ENCODE measurements around the gene BCAS3.

BCAS3 gene

DNA sequence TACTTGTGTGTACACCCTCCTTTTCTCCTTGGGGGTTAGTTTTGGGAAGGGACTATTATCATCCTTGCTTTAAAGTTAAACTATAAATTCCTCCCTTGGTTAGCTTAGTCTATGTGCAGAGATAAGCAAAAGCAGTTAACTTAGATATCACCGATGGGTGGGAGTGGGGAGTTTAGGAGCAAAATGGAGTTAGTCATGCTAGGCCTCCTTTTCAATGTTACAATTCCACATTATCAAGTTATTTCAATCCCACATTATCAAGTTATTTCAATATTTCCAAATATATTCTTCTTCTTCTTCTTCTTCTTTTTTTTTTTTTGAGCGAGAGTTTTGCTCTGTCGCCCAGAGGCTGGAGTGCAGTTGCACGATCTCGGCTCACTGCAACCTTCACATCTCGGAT, 1.7 kb upstream of the BCAS3 start:
- no peak for DNase-seq

GRCh38 chr17:60676758-60677307, 818 bp upstream of the BCAS3 start:
- DNase-seq = no peak

- DNase-seq = peak in 1 of 4 experiments; percentile 3
Observed at GRCh38 chr17:60678118-60678444, 430 bp downstream of the BCAS3 start.

DNA sequence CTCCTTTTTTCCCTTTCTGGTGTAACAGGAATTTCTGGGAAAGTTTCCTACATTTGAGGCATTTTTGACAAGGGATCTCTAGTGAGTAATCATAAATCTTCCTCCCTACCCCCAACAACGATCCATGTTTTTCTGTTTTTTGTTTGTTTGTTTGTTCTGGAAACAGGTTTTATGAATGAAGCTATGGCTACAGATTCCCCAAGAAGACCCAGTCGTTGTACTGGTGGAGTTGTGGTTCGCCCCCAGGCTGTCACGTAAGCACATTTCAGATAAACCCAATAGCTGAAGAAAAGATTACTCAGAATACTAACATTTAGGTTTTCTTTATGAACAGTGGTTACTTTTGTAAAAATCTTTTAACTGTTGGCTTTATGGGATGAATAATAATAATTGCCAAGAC, 1.6 kb downstream of the BCAS3 start:
- DNase-seq = no peak

DNA sequence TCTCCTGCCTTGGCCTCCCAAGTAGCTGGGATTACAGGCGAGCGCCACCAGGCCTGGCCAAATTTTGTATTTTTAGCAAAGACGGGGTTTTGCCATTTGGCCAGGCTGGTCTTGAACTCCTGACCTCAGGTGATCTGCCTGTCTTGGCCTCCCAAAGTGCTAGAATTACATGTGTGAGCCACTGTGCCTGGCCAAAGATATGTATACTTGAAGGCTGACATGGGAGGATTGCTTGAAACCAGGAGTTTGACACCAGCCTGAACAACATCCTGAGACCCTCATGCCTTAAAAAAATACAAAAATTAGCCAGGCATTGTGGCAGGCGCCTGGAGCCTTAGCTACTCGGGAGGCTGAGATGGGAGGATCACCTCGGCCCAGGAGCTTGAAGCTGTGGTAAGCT, 3.1 kb downstream of the BCAS3 start:
- no peak for DNase-seq

DNA sequence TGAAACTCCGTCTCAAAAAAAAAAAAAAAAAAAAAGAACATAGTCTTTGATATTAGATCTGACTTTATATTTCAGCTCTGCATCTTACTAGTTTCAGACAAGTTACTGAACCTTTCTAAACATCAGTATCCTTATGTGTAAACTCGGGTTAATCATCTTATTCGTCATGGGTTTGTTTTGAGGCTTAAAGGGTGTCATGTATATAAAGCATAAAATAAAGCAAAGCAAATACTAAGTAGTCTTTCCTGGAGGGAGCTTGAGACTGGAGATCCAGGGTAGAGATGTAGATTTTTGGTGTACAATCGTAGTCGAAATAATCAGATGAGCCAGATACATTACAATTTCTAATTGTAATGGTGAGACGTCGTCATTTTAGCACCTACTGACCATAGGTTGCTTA, 7.8 kb downstream of the BCAS3 start:
- DNase-seq = no peak

GRCh38 chr17:60695960-60696359, 18.3 kb downstream of the BCAS3 start:
- no peak for DNase-seq

- DNase-seq = no peak
Observed at GRCh38 chr17:60699090-60699489, 21.4 kb downstream of the BCAS3 start.

- DNase-seq = no peak
Observed at GRCh38 chr17:60704170-60704569, 26.5 kb downstream of the BCAS3 start.

DNA sequence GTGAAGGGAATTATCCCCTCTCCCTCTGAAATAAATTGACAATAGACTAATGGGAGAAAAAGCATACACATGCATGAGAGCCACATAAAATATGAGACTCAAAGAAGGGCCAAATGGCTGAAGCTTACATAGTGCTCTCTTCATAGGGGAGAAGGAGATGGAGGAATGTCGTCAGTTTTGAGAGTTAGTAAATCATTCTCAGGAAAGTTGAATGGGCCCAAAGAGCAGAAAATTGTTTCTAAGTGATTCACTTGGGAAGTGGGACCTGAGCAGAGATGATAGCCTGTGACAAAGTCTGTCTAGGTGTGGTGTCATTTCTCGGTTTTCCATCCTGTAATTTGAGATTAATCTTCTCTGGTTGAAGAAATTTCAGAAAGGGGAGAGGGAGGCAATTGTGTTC, 35.0 kb downstream of the BCAS3 start:
- no peak for DNase-seq

DNA sequence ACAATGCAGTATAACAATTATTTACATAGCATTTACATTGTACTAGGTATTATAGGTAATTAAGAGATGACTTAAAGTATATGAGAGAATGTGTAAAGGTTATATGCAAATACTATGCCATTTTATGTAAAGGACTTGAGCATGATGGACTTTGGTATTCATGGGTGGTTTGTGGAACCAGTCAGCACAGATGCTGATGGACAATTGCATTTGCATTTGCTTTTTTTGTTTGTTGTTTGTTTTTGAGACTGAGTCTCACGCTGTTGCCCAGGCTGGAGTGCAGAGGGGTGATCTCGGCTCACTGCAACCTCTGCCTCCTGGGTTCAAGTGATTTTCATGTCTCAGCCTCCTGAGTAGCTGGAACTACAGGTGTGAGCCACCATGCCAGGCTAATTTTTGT, 36.0 kb downstream of the BCAS3 start:
- no peak for DNase-seq

DNA sequence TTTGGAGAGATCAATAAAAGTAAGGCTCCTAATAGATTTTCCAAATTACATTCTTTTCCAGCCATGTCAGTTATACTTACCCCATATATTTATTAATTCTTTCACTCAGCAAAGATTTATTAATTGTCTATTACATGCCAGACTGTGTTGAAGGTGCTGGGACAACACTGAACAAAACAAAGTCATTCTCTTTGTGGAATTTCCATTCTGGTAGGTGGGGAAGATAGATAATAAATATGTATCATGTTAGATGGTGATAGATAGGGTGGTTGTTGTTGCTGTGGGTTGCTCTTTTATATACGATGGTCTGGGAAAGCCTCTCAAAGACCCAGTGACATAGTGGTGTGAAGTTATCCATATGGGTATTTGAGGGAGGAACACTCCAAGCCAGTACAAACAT, 39.1 kb downstream of the BCAS3 start:
- no peak for DNase-seq

DNA sequence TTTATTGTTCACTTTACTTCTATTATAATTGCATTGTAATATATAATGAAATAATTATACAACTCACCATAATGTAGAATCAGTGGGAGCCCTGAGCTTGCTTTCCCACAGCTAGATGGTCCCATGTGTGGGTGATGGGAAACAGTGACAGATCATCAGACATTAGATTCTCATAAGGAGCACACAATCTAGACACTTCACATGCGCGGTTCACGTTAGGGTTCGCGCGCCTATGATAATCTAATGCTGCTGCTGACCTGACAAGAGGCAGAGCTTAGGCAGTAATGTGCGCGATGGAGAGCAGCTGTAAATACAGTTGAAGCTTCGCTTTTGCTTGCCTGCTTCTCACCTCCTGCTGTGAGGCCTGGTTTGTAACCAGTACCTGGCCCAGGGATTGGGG, 40.2 kb downstream of the BCAS3 start:
- DNase-seq = no peak

DNA sequence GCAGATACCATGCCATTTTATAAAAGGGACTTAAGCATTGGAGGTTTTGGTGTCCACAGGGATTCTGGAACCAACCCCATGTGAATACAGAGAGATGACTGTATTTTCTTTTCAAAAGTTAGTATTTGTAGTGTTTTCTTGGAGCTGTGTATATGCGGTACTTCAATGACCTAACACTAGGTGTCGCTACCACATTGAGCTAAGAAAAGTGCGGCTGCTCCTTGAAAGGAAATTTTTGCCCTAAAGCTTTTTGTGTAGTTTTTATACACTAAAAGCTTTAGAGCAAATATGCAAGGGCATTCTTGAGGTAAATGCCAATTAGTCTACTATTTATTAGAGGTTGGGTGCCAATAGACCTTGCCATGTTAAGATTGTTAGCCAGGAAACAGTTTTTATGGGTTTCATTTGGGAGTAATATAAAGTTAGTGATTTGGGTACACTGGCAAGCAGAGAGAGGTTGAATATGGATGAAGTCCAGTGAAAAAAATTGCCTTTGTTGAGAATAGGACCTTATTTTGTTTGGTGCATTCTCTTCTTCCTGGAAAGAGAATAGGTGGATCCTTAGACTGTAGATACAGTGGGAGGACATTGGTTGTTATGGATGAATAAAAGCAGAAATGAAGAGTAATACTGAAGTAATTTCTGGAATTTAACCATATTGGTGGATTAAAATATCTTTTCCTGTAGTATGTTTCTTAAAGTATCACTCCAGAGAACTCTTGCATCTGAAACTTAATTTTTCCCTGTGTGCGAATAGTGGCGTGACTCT, 43.3 kb downstream of the BCAS3 start:
- DNase-seq = peak; percentile 66 to 81 (median 67)

- DNase-seq = no peak
Observed at GRCh38 chr17:60724647-60725046, 47.0 kb downstream of the BCAS3 start.

GRCh38 chr17:60729854-60730253, 52.2 kb downstream of the BCAS3 start:
- peak in 2 of 4 experiments; percentile 6 to 22 for DNase-seq

- DNase-seq = no peak
Observed at GRCh38 chr17:60730273-60730672, 52.6 kb downstream of the BCAS3 start.

DNA sequence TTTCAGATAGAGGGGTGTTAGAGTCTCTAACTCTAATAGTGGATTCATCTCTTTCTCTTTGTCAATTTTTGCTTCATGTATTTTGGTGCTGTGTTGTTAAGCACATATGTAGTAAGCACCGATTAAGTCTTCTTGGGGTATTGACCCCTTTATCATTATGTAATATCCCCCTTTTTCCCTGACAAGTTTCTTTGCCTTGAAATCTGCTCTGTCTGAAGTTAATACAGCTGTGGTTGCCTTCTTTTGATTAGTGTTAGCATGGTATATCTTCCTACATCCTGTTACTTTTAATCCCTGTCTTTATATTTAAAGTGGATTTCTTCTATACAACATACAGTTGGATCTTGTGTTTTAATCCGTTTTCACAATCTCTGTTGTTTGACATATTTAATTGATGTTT, 60.6 kb downstream of the BCAS3 start:
- no peak for DNase-seq

DNA sequence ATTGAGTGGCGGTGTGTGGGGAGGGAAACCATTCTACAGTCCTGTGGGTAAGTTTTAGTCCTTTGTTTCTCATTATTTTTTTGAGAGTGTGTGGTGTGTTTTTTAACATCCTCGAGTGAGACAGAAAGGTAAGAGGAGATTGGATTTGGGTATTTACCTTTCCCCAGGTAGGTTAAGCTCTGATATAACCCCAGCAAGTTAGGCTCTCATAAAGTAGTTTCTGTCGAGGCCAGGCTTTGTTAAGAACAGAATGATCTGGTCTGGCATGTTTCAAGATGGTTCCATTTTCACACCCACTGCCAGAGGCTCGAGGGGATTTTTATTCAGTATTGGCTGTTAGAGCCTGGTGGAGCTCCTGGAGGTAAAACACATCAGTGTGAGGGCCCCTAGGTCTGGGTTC, 62.9 kb downstream of the BCAS3 start:
- no peak for DNase-seq

DNA sequence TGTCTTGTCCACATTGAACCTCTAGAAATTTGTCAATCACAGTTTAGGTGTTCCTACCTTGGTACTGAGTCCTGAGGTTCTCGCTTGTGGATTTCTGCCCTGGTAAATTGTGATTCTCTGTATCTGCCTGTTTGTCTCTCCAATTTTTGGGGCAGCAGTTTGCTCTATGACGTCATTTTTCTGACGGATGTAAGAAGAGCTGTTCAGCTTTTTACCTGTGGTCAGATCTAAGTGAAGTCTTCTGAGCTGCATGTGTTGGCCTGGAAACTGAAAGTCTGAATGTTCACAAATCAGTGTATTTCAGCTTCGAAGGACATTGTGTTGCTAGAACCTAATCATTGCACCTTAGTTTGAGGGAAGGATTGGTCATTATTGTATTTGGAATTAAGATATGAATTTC, 63.4 kb downstream of the BCAS3 start:
- no peak for DNase-seq

GRCh38 chr17:60743282-60743681, 65.6 kb downstream of the BCAS3 start:
- no peak for DNase-seq

- no peak for DNase-seq
Observed at GRCh38 chr17:60743799-60744198, 66.1 kb downstream of the BCAS3 start.

DNA sequence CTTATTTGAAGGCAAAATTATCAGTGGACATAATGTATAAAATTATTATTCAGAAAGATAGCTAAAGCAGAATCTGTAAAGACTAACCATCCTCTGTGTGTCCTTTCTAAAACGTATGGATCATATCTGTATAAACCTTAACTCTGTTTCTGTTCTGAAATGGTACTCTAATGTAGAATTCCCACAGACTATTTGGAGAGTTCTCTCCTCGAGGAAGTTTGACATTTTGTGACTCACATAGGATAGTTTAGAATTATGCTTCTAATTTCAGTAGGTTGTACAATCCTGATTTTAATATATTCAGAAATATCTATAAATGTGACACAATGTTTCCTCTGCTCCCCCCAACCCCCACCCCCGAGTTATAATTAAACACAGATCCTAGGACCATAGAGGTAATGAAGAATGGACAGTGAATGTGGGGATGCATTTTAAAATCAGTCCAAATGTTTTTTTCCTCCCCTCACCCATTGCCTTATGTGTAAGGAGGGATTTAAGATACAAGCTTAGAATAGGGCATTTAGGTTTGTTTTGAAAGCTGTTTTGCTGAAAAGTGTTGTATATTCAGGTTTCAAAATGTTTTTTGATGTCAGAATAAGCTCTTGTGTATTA, 66.8 kb downstream of the BCAS3 start:
- no peak for DNase-seq

GRCh38 chr17:60745544-60745943, 67.9 kb downstream of the BCAS3 start:
- no peak for DNase-seq
